ENCODE results near the gene RGS3. TPM values are rescaled to one million over a fixed set of nuclear protein-coding genes. Genes with fewer than 3 reads are reported as not detected.

RGS3 gene
- polyA plus RNA-seq, 4 donors, result 41.3 to 52.9 (median 47.4) TPM

GRCh38 chr9:113568081-113568435 lies 104.5 kb downstream of the RGS3 start:
- no peak for DNase-seq (ENCODE audit: low read depth in 4 of 4, low spot score in 2 of 4)

GRCh38 chr9:113568571-113569321 lies 105.2 kb downstream of the RGS3 start:
- DNase-seq (ENCODE audit: low read depth in 4 of 4, low spot score in 2 of 4), result no peak

GRCh38 chr9:113569472-113570060 lies 106.0 kb downstream of the RGS3 start:
- DNase-seq (ENCODE audit: low read depth in 4 of 4, low spot score in 2 of 4), result no peak

- DNase-seq (ENCODE audit: low read depth in 4 of 4, low spot score in 2 of 4), result no peak
Observed at GRCh38 chr9:113570106-113570505, 106.6 kb downstream of the RGS3 start.

- DNase-seq (ENCODE audit: low read depth in 4 of 4, low spot score in 2 of 4), result no peak
Observed at GRCh38 chr9:113570749-113571711, 107.5 kb downstream of the RGS3 start.

GRCh38 chr9:113572076-113572861 lies 108.7 kb downstream of the RGS3 start:
- DNase-seq (ENCODE audit: low read depth in 4 of 4, low spot score in 2 of 4), result no peak

- no peak for DNase-seq (ENCODE audit: low read depth in 4 of 4, low spot score in 2 of 4)
Observed at GRCh38 chr9:113573046-113573958, 109.8 kb downstream of the RGS3 start.

- DNase-seq (ENCODE audit: low read depth in 4 of 4, low spot score in 2 of 4), result no peak
Observed at GRCh38 chr9:113573959-113574352, 110.4 kb downstream of the RGS3 start.

GRCh38 chr9:113574441-113575262 lies 111.1 kb downstream of the RGS3 start:
- DNase-seq (ENCODE audit: low read depth in 4 of 4, low spot score in 2 of 4), result no peak

- no peak for DNase-seq (ENCODE audit: low read depth in 4 of 4, low spot score in 2 of 4)
Observed at GRCh38 chr9:113577525-113578261, 114.2 kb downstream of the RGS3 start.

GRCh38 chr9:113578279-113578865 lies 114.8 kb downstream of the RGS3 start:
- DNase-seq (ENCODE audit: low read depth in 4 of 4, low spot score in 2 of 4), result no peak

GRCh38 chr9:113578882-113579282 lies 115.4 kb downstream of the RGS3 start:
- DNase-seq (ENCODE audit: low read depth in 4 of 4, low spot score in 2 of 4), result no peak

- DNase-seq (ENCODE audit: low read depth in 4 of 4, low spot score in 2 of 4), result no peak
Observed at GRCh38 chr9:113579283-113580040, 115.9 kb downstream of the RGS3 start.

- DNase-seq (ENCODE audit: low read depth in 4 of 4, low spot score in 2 of 4), result no peak
Observed at GRCh38 chr9:113580041-113580953, 116.8 kb downstream of the RGS3 start.

GRCh38 chr9:113580954-113581311 lies 117.4 kb downstream of the RGS3 start:
- DNase-seq (ENCODE audit: low read depth in 4 of 4, low spot score in 2 of 4), result no peak
